PC-3 (cell line): Measurements from ENCODE around the gene YBX2.

Source experiments
- EZH2phosphoT487 ChIP-seq: fragments of 300-600 bp; sonication (generic); IDR thresholded peaks from 2 replicates; pipeline ENCODE4 v1.6.1; 2018; ENCODE audit warnings: mild to moderate bottlenecking, antibody characterized with exemption, low read length, borderline replicate concordance
- TF ChIP-seq, protein P1 (sequence below): fragments of 300-600 bp; sonication (generic); conservative IDR thresholded peaks from 2 replicates; pipeline ENCODE4 v1.5.1; 2017; ENCODE audit warnings: antibody characterized with exemption, low read depth, mild to moderate bottlenecking, low read length

- TF ChIP-seq, protein P1, sequence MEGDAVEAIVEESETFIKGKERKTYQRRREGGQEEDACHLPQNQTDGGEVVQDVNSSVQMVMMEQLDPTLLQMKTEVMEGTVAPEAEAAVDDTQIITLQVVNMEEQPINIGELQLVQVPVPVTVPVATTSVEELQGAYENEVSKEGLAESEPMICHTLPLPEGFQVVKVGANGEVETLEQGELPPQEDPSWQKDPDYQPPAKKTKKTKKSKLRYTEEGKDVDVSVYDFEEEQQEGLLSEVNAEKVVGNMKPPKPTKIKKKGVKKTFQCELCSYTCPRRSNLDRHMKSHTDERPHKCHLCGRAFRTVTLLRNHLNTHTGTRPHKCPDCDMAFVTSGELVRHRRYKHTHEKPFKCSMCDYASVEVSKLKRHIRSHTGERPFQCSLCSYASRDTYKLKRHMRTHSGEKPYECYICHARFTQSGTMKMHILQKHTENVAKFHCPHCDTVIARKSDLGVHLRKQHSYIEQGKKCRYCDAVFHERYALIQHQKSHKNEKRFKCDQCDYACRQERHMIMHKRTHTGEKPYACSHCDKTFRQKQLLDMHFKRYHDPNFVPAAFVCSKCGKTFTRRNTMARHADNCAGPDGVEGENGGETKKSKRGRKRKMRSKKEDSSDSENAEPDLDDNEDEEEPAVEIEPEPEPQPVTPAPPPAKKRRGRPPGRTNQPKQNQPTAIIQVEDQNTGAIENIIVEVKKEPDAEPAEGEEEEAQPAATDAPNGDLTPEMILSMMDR = no peak
- TF ChIP-seq EZH2phosphoT487 = no peak
Measured at GRCh38 chr17:7241090-7241733, 53.2 kb downstream of the YBX2 start.
